RWPE2 (cell line): ENCODE data around the gene ABHD4.

Experiments used
- ATAC-seq: fragments of 200-7000 bp; cut with Tn5 transposase; 3 replicates; pipeline ENCODE4 v1.9.1; 2021; ENCODE audit warnings: low read depth
- DNase-seq: peaks from one replicate; pipeline ENCODE4 v3.0.0-alpha.2; 2020; ENCODE audit warnings: low spot score
- H3K27ac ChIP-seq: fragments of 450-650 bp; 2 replicates; pipeline ENCODE4 v1.5.1; 2017; ENCODE audit warnings: mild to moderate bottlenecking; ENCODE audit not compliant: poor library complexity, severe bottlenecking
- H3K27me3 ChIP-seq: fragments of 250-450 bp; sonication (Bioruptor Pico); 2 replicates; pipeline ENCODE4 v1.5.1; 2021; ENCODE audit warnings: mild to moderate bottlenecking, moderate library complexity; ENCODE audit not compliant: insufficient read depth, poor library complexity, severe bottlenecking
- H3K36me3 ChIP-seq: fragments of 250-450 bp; sonication (Bioruptor Pico); 2 replicates; pipeline ENCODE4 v1.5.1; 2020; ENCODE audit warnings: low read depth, mild to moderate bottlenecking, moderate library complexity
- H3K4me1 ChIP-seq: fragments of 250-450 bp; sonication (Bioruptor Pico); 2 replicates; pipeline ENCODE4 v1.5.1; 2021; ENCODE audit warnings: mild to moderate bottlenecking, moderate library complexity; ENCODE audit not compliant: insufficient read depth, poor library complexity, severe bottlenecking
- H3K4me3 ChIP-seq: fragments of 250-450 bp; sonication (Bioruptor Pico); 2 replicates; pipeline ENCODE4 v1.5.1; 2021; ENCODE audit warnings: mild to moderate bottlenecking, moderate library complexity; ENCODE audit not compliant: severe bottlenecking
- H3K9me3 ChIP-seq: fragments of 250-450 bp; sonication (Bioruptor Pico); 2 replicates; pipeline ENCODE4 v1.5.1; 2021; ENCODE audit warnings: mild to moderate bottlenecking, moderate library complexity; ENCODE audit not compliant: severe bottlenecking
- TF ChIP-seq, protein P1 (sequence below): fragments of 450-650 bp; IDR thresholded peaks from one replicate; pipeline ENCODE4 v1.5.1; 2017; ENCODE audit warnings: mild to moderate bottlenecking, moderate library complexity; ENCODE audit not compliant: poor library complexity, severe bottlenecking

Gene ABHD4, protein sequence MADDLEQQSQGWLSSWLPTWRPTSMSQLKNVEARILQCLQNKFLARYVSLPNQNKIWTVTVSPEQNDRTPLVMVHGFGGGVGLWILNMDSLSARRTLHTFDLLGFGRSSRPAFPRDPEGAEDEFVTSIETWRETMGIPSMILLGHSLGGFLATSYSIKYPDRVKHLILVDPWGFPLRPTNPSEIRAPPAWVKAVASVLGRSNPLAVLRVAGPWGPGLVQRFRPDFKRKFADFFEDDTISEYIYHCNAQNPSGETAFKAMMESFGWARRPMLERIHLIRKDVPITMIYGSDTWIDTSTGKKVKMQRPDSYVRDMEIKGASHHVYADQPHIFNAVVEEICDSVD

DNA sequence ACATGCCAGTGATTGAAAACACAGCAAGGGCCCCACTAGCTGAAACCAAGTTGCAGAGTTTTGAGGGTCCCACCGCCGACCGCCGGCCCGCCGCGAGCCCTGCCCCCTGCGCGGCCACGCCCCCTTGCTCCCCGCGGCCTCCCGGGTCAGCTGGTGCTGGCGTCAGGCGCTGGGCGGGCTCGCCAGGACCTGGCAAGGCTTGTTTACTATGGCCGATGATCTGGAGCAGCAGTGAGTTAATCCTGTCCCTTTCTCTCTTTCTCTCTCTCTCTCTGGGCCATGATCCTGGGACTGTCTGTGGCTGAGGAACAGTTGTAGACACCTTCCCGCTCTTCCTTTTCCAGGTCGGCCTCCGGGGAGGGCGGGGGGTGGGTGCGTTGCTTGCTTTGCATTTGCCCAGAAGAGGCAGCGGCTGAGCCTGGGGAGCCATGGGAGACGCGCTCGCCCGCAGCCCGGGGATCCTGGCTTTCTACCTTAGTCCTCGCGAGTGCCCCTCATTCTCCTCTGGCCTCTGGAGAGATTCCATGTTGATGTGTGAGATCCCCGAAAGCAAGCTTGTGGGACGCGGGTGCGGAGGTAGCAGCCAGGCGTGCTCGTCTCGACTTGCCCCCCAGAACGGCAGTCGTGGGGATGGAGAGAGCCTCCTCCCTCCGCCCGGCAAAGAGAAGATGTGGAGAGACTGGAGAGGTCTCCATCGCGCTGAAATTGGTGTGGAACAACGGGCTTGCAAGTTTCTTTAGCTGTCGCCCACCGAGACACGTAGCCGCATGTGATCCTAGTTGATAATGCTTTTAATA lies at the start of gene ABHD4:
Gene ABHD4, plus strand, starts transcription at position 202 of the 797 bp plus-strand sequence. Its CDS starts 7 bp downstream, at position 209.
- Histone ChIP-seq H3K4me1 (peaks cover 22% of the 10 kb centered on the region), H3K27ac (peak within 1 kb of the TSS; percentile 62), H3K36me3 (peaks cover 12% of the 10 kb centered on the region), H3K27me3 (no peaks in the 10 kb centered on the region), H3K9me3 (no peaks in the 10 kb centered on the region), H3K4me3 (peak within 1 kb of the TSS; percentile 47)
- TF ChIP-seq, protein P1, sequence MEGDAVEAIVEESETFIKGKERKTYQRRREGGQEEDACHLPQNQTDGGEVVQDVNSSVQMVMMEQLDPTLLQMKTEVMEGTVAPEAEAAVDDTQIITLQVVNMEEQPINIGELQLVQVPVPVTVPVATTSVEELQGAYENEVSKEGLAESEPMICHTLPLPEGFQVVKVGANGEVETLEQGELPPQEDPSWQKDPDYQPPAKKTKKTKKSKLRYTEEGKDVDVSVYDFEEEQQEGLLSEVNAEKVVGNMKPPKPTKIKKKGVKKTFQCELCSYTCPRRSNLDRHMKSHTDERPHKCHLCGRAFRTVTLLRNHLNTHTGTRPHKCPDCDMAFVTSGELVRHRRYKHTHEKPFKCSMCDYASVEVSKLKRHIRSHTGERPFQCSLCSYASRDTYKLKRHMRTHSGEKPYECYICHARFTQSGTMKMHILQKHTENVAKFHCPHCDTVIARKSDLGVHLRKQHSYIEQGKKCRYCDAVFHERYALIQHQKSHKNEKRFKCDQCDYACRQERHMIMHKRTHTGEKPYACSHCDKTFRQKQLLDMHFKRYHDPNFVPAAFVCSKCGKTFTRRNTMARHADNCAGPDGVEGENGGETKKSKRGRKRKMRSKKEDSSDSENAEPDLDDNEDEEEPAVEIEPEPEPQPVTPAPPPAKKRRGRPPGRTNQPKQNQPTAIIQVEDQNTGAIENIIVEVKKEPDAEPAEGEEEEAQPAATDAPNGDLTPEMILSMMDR = no peak
- DNase-seq = no peak
- peak; percentile 77 for ATAC-seq

DNA sequence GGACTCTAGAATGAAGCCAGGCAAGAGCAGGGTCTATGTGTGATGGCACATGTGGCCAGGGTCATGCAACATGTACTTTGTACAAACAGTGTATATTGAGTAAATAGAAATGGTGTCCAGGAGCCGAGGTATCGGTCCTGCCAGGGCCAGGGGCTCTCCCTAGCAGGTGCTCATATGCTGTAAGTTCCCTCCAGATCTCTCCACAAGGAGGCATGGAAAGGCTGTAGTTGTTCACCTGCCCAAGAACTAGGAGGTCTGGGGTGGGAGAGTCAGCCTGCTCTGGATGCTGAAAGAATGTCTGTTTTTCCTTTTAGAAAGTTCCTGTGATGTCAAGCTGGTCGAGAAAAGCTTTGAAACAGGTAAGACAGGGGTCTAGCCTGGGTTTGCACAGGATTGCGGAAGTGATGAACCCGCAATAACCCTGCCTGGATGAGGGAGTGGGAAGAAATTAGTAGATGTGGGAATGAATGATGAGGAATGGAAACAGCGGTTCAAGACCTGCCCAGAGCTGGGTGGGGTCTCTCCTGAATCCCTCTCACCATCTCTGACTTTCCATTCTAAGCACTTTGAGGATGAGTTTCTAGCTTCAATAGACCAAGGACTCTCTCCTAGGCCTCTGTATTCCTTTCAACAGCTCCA lies 48.7 kb upstream of the ABHD4 start:
- H3K27ac ChIP-seq = peak overlapping the region; percentile 45
- H3K36me3 ChIP-seq = no peaks in the 10 kb centered on the region
- no peaks in the 10 kb centered on the region for H3K27me3 ChIP-seq
- no peaks in the 10 kb centered on the region for H3K9me3 ChIP-seq
- ATAC-seq = no peak
- H3K4me1 ChIP-seq = peaks cover 16% of the 10 kb centered on the region
- H3K4me3 ChIP-seq = no peak overlapping the region
- no peak for DNase-seq
- TF ChIP-seq, protein P1 = no peak

DNA sequence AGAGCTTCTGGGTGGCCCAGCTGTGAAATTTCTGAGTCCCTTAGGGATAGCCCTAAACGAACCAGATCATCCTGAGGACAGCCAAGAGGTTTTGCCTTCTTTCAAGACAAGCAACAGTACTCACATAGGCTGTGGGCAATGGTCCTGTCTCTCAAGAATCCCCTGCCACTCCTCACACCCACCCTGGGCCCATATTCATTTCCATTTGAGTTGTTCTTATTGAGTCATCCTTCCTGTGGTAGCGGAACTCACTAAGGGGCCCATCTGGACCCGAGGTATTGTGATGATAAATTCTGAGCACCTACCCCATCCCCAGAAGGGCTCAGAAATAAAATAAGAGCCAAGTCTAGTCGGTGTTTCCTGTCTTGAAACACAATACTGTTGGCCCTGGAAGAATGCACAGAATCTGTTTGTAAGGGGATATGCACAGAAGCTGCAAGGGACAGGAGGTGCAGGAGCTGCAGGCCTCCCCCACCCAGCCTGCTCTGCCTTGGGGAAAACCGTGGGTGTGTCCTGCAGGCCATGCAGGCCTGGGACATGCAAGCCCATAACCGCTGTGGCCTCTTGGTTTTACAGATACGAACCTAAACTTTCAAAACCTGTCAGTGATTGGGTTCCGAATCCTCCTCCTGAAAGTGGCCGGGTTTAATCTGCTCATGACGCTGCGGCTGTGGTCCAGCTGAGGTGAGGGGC lies 48.0 kb upstream of the ABHD4 start:
- no peak overlapping the region for H3K4me3 ChIP-seq
- H3K27ac ChIP-seq = peak overlapping the region; percentile 45
- H3K9me3 ChIP-seq = no peaks in the 10 kb centered on the region
- TF ChIP-seq, protein P1 = no peak
- H3K4me1 ChIP-seq = peaks cover 16% of the 10 kb centered on the region
- no peaks in the 10 kb centered on the region for H3K36me3 ChIP-seq
- DNase-seq (no peak), ATAC-seq (peak; percentile 17; the same call in 1 of the 3 replicates)
- H3K27me3 ChIP-seq = no peaks in the 10 kb centered on the region

DNA sequence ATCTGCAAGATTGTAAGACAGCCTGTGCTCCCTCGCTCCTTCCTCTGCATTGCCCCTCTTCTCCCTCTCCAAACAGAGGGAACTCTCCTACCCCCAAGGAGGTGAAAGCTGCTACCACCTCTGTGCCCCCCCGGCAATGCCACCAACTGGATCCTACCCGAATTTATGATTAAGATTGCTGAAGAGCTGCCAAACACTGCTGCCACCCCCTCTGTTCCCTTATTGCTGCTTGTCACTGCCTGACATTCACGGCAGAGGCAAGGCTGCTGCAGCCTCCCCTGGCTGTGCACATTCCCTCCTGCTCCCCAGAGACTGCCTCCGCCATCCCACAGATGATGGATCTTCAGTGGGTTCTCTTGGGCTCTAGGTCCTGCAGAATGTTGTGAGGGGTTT lies 46.5 kb upstream of the ABHD4 start:
- peaks cover 30% of the 10 kb centered on the region for H3K4me1 ChIP-seq
- DNase-seq (no peak), ATAC-seq (no peak)
- H3K27ac ChIP-seq = no peak overlapping the region
- no peaks in the 10 kb centered on the region for H3K36me3 ChIP-seq
- no peaks in the 10 kb centered on the region for H3K27me3 ChIP-seq
- H3K4me3 ChIP-seq = no peak overlapping the region
- H3K9me3 ChIP-seq = no peaks in the 10 kb centered on the region
- TF ChIP-seq, protein P1 = no peak
